Measurements from ENCODE around the gene GJB3.

- TF ChIP-seq CTCF (IDR thresholded peaks at IDR 0.05) (no peak), POLR2A (IDR thresholded peaks at IDR 0.05) (no peak)
These were observed 21.3 kb upstream of the GJB3 start, which contains the start of gene GJB4 for GRCh38 chr1:34759503-34760357.
